SIG-M5 treated with dmso at 0.1 percent for 504 hours (cell line): ENCODE results near the gene AARS2.

Experiments
- DNase-seq: peaks from one replicate; lab custom pipeline; 2025; ENCODE audit not compliant: unreplicated experiment; lab: John Stamatoyannopoulos, UW

The AARS2 gene

DNA sequence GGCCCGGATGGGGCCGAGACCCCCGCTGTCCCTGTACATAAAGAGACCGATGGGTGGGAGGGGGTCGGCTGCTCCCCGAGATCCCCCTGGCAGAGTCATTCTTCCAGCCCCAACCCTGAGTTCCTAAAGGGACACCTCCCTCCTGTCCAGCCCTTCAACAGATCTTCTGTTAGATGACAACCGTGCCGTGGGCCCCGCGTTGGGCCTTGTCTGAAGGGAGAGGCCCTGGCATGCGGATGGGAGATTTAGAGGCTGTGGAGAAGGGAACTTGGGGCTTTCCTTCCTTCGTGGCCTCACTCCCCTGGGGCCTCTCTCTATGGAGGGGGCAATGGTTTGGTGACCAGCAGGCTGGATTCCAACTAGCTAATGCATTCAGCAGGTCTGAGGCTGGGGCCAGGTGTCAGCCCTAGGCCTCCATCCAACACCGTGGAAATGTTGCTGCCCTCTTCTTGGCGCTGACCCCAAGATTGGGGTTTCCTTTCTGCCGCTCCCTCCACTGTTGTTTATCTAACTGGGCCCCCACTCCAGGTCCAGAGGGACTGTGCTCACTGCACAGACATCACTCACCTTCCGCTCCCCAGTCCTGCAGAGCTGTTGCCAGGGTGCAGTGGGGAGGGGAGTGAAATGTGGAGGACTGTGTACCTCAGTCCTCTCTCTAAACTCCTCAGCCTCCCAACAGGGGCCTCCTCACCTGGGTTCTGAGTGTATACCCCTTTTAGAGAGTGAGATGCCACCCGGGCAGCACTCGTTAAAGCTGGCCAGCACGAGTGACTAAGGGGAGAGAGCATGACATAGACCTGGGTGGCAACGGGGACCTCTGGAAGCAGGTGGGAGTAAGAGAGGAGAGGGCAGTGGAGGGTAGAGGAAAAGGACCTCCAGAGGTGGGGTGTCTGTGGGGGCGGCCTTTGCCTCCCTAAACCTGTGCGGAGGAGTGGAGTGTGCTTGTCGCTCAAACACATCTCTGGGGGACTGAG lies 36.2 kb downstream of the AARS2 start:
- DNase-seq, result no peak

DNA sequence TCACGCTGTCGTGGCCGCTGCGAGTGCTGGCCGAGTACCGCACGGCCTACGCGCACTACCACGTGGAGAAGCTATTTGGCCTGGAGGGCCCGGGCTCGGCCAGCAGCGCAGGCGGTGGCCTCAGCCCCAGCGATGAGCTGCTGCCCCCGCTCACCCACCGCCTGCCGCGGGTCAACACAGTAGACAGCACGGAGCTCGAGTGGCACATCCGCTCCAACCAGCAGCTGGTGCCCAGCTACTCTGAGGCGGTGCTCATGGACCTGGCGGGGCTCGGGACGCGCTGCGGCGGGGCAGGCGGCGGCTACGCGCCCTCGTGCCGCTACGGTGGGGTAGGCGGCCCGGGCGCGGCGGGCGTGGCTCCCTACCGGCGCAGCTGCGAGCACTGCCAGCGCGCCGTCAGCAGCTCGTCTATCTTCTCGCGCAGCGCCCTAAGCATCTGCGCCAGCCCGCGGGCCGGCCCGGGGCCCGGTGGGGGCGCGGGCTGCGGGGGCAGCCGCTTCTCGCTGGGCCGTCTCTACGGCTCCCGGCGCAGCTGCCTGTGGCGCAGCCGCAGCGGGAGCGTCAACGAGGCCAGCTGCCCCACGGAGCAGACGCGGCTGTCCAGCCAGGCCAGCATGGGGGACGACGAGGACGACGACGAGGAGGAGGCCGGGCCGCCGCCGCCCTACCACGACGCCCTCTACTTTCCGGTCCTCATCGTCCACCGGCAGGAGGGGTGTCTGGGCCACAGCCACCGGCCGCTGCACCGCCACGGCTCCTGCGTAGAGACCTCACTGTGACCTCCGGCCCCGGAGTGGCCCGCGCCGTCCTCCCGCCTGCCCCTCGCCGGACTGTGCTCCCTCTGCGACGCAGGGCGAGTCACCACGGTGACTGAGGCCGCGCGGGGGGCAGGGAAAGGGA lies 37.1 kb downstream of the AARS2 start:
- no peak for DNase-seq

DNA sequence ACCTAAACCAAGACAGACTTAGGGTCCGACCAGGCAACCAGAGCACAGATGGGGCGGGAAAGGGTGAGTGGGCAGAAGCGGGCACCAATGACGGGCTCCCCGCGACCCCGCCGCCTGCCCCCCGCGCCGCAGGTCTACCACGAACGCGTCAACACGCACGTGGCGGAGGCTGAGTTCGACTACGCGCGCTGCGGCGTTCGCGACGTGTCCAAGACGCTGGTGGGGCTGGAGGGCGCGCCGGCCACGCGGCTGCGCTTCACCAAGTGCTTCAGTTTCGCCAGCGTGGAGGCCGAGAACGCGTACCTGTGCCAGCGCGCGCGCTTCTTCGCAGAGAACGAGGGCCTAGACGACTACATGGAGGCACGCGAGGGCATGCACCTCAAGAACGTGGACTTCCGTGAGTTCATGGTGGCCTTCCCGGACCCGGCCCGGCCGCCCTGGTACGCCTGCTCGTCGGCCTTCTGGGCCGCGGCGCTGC lies 37.8 kb downstream of the AARS2 start:
- DNase-seq, result no peak

DNA sequence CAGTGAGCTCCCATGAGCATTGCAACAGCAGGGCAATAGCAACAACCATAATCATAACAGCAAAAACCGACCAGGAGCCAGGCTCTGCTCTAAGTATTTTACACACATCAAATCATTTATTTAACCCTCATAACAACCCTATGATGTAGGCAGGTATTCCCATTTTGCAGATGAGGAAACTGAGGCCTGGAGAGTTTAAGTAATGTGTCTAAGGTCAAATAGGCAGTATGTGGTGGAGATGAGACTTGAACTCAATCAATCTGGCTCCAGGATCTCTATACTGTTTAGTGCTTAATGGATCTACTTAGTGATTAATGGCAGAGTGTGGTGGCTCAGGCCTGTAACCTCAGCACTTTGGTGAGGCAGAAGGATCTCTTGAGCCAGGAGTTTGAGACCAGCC lies 39.5 kb downstream of the AARS2 start:
- DNase-seq, result no peak

DNA sequence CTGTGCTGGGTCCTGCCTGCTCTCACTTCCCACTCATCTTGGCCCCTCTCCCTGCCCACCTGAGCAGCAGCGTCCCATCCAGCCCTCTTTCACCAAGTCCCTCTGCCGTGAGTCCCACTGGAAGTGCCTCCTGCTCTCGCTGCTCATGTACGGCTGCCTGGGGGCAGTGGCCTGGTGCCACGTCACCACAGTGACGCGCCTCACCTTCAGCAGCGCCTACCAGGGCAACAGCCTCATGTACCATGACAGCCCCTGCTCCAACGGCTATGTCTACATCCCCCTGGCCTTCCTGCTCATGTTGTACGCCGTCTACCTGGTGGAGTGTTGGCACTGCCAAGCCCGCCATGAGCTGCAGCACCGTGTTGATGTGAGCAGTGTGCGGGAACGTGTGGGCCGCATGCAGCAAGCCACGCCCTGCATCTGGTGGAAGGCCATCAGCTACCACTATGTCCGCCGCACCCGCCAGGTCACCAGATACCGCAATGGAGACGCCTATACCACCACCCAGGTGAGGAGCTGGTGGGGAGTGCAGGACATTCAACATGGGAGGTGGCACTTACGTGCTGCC lies 40.1 kb downstream of the AARS2 start:
- DNase-seq, result no peak

DNA sequence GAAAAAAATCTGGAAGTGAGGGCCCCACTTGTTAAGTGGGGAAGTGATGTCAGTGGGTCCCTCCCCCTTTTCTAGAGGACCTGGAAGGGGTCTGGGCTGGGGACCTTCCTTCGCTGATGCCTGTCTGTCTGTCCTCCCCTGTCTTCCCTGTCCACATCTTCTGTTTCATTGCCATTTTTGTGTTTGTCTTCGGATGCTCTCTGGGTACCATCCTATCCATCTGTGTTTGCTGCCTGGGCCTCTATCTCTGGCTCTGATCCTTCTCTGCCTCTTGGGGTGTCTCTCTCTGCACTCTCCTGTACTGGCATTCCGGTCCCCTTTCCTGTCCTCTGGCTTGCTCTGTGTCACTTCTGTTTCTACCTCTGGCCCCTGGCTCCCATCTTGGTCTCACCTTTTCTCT lies 40.6 kb downstream of the AARS2 start:
- DNase-seq, result no peak

DNA sequence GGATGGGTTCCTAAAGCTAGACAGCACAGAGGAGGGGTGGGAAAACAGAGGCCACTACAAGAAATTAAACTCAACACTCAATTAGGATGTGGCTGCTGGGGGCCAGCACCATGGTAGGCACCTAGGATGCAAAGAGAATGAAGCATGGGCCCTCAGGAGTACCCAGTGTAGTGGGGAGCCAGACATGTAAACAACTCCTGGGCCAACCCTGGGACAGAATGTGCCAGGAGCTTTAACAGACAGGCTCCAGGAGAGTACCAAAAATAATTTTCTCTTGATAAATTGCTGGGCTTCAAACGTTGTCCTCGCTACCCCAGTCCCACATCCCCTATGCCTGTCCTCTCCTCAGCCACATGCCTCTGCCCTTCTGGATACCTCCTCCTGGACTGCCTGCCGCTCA lies 41.2 kb downstream of the AARS2 start:
- no peak for DNase-seq

DNA sequence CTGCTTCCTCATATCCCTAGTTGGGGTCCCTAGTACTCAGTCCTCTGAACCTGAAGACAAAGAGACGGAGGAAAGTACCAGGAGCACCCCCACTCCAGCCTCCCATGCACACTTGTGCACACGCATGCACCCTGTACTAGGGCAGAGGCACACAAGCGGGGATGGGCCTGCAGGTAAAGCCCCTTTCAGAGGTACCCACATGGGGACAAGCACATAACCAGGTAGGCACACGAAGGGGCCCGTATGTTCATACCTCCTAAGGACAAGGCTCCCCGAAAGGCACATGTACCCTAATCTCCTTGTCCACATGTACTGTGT lies 41.8 kb downstream of the AARS2 start:
- no peak for DNase-seq

DNA sequence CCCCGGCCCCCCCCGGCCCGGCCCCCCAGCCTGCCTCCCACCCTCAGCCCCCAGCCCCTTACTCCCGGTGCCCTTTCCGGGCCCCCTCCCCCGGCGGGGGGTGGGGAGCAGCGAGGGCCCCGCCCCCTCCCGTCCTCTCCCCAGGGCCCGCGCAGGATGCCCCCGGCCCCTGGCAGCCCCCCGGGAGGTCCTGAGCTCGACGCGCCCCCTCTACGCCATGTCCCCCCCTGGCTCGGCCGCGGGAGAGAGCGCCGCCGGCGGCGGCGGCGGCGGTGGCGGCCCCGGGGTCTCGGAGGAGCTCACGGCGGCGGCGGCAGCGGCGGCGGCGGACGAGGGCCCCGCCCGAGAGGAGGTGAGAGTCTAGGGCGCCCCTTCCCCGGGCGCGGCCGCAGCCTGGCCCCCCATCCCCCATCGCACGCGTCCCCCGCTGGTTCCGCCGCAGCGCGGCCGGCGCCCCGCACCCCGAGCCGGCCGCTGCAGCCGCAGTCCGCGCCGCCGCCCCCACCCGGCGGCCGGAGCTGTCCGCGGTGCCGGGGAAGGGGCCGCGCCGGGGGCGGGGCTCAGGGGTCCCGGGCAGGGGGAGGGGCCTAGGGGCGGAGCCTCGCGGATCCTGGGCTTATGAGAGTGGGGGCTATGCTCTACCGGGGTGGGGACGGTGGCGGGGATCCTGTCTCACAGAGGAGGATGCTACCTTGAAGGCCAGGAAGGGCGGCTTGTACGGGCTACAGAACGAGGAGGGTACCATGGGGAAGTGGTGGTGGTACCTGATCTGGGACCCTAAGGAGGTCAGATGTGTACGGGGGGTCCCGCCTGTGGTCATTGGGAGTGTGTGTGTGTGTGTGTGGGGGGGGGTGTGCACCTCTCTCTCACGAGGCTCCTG lies 42.4 kb downstream of the AARS2 start:
- DNase-seq, result no peak

DNA sequence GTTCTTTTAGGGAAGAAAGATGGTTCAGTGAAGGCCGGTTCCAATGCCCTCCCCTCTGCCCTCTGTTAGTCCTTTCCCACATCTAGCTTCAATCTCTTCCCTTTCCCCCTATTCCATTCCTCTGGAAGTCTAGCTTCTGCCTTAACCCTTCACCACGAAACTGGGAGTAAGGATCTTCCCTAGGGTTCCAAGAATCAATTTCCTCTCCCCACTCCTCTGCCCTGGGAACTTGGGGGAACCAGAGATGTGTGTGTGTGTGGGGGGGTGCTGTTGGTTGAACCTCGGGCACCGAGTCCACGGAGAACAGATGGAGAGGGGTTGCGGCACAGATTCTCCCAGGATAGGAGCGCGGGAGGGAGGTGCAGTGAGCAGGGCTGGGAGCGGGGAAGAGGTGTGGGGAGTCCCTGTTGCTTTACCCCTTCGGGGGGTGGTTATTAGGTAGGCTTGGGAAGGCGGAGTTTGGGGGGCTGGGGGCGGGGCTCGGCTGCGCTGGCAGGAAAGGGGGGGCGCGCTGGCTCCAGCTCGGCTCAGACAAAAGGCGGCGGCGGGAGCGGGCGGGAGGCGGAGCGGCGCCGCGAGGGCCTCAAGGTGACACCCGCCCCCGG lies 43.1 kb downstream of the AARS2 start, which contains the start of gene TMEM151B:
Gene TMEM151B, plus strand, starts transcription at position 530 of the 605 bp plus-strand sequence. CDS start 293 bp downstream, outside the sequence.
- DNase-seq, result no peak

DNA sequence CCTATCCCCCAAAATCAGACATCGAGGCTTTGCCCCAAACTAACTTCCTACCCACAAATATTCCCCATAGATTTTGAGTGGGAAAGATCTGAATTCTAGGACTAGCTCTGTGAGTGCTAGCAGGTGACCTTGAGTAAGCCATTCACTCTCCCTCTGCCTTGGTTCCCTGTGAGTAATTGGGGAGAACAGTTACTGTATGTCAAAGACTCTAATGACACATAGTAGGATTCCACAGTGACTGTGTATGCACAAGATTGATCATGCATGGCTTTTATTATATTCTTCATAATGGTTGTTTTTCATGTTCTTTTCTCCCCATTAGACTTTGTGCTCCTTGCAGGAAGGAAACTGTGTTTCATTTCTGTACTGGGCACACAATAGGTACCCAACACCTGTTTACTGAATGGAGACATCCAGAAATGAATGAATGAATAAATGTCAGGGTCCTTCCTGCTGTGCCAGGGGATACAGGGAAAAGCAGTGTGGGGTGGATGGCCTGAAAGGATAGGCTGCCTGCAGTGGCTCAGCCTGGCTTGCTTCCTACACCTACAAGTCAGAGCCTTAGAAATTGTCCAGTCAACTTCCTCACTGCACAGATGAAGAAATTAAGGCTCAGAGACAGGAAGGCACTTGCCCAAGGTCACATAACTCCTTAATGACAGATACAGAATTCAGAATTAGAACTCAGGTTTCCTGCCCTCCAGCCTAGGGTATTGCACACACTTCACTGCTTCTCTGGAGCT lies 43.8 kb downstream of the AARS2 start:
- DNase-seq, result peak; percentile 15

DNA sequence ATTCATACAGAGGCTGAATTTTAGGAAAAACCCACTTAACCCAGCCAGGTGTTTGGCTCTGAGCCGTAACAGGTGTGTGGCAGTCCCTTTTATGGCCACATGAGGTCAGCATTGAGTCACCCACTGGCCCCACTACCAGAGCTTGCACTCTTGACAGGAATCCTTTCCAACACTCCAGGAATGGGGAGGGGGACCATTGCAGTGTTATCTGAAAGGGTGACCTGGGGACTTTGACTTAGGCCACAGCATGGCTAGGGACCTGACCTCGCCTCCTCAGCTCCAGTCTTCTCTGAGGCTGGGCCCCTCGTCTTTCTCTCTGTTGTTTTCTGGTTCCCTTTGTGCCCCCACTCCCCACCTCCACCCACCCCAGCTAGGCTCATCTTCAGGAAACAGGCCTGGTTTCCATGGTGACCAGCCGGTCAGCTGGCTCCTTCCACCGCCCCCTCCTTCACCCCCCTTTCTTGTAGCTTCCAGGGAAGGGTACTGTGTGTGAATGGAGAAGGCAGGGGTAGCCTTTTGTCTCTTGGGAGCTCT lies 45.0 kb downstream of the AARS2 start:
- no peak for DNase-seq

DNA sequence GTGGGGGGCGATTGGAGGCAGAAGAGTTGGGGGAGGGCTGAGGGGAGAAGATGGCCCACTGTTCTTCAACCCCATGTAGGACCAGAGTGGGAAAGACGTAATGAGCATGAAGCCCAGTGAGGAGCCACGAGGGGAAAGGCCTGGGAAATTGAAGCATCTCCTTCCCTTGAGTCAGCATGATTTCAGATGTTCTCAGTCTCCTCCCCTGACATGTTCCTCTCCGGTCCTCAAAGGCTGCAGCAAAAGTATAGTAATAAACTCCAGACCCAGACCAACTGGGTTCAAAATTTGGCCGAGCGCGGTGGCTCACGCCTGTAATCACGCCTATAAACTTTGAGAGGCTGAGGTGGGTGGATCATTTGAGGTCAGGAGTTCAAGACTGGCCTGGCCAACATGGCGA lies 45.9 kb downstream of the AARS2 start:
- DNase-seq, result no peak

DNA sequence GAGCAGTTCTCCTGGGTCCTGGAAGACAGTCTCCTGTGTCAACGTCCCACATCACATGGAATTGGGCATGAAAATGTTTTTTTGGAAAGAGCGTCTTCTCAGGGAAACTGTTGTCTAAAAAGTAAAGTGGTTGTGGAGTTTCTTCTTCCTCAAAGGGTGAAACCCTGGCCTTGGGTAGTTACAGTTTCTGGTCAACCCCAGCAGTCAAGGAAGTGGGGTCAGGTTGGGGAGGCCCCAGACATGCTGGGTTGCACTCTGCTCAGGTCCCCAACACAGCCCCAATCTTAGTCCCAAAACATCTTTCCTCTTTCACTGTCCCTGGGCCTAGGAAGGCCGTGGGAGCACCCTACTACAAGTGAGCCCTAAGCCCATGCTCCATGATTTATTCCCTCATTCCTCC lies 46.8 kb downstream of the AARS2 start:
- DNase-seq, result no peak

DNA sequence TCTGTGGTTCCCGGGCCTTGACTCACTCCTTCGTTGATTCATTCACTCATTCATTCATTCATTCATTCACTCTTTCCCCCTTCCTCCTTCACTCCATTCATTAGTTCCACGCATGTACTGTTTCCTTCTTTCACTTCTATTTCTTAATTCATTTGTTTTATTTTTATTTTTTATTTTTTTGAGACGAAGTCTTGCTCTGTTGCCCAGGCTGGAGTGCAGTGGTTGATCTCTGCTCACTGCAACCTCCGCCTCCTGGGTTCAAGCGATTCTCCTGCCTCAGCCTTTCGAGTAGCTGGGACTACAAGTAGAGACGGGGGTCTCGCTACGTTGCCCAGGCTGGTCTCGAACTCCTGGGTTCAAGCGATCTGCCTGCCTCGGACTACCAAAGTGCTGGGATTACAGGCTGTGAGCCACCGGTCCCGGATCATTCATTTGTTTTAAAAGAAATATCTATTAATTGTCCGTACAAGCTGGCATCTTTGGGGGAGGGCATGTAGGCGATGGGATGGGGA lies 47.4 kb downstream of the AARS2 start:
- peak; percentile 65 for DNase-seq

DNA sequence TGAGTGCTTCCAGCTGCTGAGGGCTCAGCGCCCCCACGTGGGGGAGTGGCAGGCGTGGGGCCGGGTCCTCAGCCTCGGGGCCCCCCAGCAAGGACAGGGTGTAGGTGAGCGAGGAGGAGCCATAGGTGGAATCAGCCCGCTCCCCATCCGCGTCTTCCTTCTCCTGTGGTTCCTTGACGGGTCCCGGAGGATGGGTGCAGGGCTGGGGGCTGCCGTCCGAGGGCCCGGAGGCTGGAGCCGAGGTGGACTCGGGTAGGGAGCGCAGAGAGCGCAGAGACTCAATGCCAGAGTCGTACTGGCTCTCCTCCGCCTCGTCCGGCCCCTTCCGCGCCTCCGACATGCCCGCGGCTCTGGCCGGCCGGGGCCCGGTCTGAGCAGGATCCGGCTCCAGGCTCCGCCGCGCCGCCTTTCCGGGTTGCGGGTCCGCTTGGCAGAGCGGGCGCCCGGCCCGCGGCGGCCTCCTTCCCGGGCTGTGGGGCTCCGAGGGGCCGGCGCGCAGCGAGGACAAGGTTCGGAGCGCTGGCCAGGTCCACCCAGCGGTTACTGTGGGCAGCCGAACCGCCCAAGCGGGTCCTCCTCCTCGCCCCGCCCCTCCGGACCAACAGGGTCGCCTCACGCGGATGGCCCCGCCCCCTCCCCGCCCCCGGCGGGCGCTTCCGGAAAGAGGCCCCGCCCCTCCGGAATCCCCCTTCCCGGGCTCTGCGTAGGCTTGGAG lies 48.0 kb downstream of the AARS2 start, which contains the start of gene NFKBIE:
Gene NFKBIE, minus strand, starts transcription at position 545 of the 715 bp plus-strand sequence. Its CDS starts 205 bp downstream, at position 340.
- DNase-seq, result no peak

DNA sequence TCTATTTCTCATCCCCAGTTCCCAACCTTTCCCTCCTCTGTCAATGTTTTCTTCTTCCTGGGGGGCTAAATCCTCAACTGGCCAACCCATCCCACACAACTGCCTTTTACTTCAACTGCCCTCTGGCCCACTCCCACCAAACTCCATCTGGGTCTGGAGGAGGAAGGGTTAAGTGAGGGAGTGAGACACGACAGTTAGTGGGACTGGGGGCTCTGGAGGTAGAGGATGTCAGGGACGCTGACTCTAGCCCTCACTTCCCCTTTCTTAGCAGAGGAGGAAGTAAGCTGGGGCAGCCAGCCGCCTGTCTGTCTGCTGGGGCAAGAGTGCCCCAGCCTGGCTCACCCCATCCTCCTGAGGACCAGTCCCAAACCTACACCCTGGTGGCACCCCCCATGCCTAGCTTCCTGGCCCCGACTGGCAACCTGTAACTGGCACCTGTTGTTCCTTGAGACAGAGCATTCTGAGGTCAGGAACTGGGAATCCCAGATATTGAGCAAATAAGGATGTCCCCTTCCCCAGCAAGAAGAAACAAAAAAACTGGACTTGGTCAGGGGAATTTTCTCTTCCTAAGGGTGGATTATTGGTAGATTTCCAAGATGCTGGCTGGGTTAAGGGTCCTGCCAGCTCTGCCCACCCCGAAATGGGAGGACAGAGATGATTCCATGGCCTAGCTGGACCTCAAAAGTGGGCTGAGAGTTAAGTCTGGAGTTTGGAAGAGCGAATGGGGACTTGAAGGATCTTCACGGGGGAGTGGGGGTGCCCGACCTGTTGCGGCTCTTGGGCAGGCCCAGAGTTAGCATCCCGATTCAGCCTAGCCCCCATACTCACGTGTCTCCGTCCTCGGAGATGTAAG lies 48.8 kb downstream of the AARS2 start:
- peak; percentile 85 for DNase-seq
